Neural progenitor cell (in vitro differentiated cells): Measurements from ENCODE around the gene PLAC1.

Experiments used
- CTCF ChIP-seq: fragments of 200-600 bp; sonication (generic); IDR thresholded peaks from 2 replicates; pipeline ENCODE4 v1.5.1; 2017; ENCODE audit warnings: antibody characterized with exemption, mild to moderate bottlenecking
- EZH2 ChIP-seq: fragments of 200-600 bp; sonication (generic); IDR thresholded peaks from 2 replicates; pipeline ENCODE4 v1.6.1; 2017; ENCODE audit warnings: antibody characterized with exemption, mild to moderate bottlenecking, moderate library complexity
- EZH2phosphoT487 ChIP-seq: fragments of 200-600 bp; sonication (generic); IDR thresholded peaks from 2 replicates; pipeline ENCODE4 v1.6.1; 2017; ENCODE audit warnings: antibody characterized with exemption

- TF ChIP-seq CTCF (no peak), EZH2phosphoT487 (no peak), EZH2 (no peak)
Observed at GRCh38 chrX:134569306-134569705, 89.0 kb downstream of the PLAC1 start.
